ENCODE results near the gene OSM.

The OSM gene

DNA sequence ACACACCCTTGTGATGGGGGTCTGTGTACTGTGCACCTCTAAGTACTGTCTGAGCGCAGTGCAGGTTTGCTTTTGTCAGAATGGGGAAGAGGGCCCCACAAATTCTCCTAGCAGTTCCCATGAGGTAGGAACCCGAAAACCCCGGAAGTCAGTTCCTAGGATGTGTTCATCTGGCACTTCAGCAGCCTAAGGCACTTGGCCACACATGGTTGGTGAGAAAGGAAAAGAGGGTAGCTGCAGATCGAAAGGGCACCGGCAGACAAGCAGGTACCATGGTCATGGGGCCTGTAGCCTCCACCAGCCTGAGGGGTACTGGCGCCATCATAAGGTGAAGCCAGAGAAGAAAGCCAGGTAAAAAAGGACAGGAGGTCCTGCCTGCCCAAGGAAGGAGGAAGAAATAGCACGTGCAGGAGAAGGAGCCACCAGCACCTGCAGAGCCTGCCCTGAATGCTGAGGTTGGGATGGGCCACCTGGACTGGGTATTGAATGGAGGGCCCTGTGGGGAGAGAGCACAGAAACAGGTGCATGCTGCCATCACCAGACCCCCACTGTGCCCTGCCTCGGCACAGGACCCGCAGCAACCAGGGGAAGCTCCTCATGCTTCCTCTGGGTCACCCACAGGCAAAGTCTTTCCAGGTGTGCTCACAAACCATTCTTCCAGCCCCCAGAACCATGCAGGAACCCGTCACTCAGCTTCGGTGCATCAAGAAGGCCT, 30.8 kb upstream of the OSM start:
- DNase-seq: no peak

DNA sequence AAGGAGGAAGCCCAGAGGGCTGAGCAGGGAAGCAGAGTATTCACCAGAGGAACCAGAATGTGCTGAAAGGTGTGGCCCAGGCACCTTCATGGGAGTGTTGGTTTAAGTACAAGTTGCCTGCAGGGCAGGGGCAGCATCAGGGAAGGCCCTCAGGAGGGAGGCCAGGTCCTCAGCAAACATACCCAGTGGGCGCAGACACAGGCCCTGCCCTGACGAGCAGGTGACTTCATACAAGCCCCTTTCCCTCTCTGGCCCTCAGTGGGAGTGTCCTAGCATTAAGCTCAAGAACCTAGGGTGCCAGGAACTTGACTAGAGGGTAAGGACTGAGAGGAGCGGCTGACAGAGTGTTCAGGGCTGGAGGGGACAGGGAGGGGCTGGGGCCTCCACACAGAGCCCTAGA, 30.2 kb upstream of the OSM start:
- no peak for DNase-seq

DNA sequence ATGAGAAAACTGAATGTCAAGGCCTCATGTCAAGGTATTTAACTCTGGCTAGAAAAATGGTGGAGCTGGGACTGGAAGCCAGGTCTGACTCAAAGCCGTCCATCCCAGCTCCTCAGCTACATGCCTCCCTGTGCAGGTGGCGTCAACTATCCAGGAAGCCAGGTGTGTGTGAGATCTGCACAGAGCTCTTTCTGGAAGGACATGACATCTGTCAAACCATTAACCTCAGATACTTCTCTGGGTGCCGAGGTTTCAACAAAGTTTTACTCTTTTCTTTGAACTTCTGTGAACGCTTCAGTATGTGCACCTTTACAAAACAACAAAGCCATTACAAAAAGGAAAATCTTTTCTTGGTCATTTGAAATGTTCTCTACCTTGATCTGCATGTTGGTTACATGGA, 29.7 kb upstream of the OSM start:
- no peak for DNase-seq

DNA sequence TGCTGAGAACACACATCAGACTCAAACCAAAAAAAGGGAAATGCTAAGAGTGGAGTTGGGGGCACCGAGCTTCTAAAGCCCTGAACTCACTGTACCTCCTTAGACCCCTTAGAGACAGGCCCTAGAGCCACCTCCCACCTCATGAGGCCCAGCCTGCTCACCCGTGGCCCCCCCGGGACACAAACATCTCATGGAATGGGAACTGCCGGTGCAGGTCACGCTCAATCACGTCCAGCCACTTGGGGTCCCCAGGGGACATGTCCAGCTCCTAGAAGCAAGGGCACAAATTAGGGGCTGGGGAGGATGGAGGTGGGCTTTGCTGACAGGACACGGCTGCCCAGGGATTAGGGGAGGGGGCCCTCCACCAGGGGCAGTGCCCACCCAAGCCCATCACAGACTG, 28.9 kb upstream of the OSM start:
- DNase-seq: no peak

DNA sequence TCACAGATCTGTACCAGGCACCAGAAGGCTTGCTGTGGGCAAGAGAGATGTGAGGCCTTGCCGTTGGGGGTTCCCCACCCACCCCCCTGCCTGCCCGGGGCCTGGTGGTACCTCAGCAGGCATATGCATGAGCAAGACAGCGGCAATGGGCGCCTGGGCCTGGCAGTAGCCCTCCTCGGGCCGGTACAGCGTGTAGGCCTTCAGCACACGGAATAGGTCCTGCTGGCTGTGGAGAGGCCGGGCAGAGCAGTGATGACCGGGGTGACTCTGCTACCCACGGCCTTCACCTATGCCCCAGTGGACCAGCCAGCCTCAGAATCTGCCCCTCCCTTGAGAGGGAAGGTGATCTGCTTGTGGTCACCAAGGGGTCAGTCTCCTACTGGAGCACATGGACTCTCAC, 28.2 kb upstream of the OSM start:
- no peak for DNase-seq

DNA sequence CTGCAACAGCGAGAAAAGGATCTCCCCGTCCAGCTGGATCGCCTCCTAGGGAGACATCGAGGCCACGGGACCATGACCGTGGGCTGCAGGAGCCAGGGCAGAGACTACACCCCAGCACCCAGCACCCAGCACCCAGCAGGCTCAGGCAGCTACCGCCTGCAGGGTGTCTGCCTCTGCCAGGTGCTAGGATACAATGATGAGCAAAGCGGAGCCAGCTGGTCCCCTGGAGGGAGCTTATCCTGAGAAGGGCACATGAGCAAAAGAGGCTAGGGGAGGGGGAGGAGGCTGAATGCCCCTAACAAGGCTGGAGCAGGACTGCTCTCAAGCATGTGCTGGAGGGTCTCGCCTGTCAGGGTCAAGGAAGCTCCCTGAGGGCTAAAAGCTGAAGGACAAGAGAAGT, 27.4 kb upstream of the OSM start:
- peak; percentile 19 for DNase-seq

DNA sequence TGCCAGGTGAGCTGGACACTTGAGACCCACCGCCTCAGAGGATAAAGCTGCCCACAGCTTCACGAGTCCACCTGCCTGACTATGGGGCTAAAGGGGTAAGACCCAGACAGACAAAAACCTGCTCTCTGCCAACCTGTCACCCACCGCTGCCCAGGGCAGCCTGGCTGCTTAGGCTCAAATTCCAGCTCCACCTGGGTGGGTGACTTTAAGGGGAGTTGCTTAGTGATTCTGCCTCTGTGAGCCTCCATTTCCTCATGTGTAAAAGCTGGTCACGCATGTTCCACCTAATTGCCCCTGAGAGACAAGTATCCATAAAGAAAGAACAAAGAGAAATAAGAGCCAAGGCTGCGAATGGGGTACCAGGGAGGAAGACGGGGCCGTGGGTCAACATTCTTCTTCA, 26.4 kb upstream of the OSM start:
- no peak for DNase-seq

DNA sequence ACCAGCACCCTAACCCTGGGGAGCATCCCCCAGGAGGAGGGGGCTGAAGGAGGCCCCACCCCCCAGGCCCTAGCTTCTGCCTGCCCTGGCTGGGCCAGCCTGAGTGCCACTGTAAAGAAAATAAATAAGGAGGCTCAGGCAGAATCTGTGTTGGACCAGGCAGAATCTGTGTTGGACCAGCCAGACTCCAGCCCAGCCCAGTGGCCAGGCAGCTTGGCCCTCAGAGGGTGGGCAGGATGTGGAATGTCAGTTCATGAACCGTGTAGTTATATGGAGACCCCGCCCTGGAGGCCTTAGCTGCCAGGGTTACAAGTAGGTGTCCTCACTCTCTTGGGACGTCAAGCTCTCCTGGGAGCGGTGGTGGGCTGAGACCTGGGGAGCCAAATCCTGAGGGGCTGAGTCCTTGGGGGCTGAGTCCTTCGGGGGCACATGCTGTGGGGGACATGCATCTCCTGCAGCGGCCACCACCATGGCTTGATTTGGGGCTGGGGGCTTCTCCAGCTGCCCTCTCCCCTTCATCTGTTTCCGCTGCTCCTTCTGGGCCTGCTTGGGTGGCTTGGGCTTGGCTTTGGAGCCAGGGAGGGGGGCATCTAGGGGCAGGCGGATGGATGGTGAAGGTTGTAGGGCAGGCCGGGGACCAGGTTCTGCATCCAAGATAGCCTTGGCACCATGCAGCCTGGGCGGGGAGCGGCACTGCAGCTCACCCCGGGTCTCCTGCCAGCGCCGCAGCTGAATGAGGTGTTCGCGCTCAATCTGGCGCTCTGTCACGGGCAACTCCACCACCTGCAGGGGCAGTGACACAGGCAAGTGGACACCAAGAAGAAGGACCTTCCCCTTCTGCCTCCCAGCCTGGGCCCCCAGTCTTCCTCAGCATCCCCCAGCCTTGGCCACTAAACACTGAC, 25.7 kb upstream of the OSM start:
- DNase-seq: no peak

DNA sequence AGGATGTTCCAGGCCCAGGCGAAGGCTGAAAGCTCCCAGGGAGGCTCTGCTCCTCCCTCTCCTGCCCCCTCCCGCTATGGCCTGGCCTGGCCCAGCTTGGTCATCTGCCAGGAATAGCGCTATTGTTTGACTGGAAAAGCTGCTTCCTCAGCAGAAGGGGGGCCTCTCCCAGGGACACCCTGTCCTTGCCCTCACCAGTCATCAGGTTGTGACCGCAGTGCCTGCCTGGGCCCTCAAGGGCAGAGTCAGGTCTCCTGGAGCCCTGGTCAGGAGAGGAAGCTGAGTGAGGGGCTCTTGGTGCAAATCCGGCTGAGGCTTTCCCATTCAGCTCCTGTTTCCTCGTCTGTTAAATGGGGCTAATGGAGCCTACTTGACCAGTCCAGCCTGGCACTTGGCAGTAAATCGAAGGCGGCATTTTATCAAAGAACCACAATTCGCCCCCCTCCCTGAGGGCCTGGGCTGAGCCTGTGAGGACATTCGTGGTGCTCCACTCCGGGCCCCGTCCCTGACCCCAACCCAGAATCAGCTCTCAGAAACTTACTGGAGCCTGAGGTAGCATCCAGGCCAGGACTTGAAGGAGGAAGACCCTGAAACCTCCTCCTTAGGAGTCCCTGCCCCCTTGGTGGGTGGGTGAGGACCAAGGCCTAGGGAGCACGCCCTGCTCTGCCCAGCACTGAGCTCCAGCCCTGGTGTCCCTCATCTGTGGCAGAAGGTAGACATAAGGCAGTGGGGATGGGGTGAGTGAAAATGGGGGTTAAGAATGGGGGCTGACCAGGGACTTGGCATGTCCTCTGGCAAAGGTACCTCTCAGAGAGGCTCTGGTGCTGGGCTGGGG, 24.6 kb upstream of the OSM start:
- no peak for DNase-seq

DNA sequence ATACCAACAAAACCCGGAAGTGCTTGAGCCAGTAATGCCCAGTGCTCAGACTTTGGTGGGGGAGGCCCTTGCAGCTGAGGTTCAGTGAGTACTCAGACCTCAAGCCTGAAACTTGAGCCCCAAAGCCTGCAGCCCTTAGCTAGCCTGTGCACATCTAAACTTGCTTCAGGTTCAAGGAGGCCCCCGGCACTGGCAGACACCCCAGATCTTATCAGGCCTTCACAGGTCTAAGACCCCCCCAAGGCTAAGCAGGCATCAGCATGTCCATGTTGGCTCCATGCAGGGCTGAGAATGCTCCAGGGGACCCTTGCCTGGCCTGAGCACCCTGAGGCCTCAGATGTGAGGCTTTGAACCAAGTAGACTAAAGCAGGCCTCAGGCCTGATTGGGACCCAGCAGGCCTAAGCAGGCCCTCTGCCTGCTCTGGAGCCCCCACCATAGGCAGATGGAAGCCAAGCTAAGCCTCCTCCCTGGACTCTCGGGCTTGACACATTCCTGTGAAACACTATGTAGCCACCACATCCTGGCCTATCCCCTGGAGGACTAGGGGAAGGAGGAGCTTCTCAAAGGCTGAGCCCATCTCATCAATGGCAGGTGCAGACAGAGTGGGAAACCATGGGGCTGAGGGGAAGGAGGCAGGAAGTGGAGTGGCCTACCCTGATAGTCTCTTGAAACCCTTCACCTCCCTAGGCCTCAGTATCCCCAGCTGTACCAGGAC, 23.8 kb upstream of the OSM start:
- no peak for DNase-seq

DNA sequence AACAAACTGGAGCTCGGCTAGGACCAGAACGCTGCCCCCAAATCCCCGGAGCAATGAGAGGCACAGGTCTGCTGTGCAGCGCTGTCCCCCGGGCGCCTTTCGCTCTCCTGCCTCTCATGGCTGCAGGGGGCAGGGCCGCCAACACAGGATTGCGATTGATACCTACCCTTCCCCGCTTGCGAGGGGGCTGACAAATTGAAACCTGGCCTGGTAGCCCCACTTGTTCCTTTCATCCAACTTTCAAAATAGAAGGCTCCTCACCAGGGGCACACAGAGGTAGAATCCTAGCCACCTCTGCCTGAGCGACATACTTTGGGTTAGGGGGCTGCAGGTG, 23.3 kb upstream of the OSM start:
- no peak for DNase-seq

DNA sequence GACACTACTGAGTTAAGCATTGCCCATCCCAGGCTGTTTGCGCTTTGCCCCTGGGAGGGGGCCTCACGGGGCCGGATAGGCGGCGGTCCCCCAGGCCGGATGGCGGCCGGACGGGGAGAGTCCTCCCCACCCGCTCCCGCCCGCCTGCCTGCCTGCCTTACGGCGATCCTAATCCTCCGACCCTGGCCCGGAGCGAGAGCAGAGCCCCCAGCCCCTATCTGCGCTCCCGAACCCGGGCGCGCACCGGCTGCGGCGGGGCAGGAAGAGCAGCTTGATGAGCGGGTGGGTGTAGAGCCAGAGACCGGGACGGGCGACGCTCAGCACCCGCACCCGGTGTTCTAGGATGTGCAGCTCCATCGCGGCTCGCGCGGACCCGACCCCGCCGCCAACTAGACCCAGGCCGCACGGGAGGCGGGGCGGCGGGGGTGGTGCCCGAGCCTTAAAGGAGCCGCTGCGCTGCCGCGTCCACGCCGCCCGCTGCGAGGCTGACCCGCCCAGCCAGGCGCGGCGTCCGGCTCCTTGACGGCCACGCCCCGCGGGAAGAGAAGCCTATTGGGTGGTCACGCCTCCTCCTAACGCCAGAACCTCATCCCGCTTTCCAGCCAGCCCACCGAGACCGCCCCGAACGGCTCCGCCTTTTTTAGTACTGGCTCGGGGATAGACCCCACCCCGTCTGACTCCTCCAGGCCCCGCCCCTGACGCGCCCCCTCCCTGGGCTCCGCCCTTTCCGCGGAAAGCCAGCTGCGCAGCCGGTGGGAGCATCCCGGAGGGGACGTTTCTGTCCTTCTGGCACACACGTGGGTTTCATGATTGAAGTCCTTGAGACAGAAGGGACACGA, 22.7 kb upstream of the OSM start, which contains the start of gene CASTOR1:
CASTOR1 (minus strand) TSS at position 365 of the 839 bp plus-strand sequence; CDS start at position 357, 8 bp downstream.
- peak; percentile 83 for DNase-seq

DNA sequence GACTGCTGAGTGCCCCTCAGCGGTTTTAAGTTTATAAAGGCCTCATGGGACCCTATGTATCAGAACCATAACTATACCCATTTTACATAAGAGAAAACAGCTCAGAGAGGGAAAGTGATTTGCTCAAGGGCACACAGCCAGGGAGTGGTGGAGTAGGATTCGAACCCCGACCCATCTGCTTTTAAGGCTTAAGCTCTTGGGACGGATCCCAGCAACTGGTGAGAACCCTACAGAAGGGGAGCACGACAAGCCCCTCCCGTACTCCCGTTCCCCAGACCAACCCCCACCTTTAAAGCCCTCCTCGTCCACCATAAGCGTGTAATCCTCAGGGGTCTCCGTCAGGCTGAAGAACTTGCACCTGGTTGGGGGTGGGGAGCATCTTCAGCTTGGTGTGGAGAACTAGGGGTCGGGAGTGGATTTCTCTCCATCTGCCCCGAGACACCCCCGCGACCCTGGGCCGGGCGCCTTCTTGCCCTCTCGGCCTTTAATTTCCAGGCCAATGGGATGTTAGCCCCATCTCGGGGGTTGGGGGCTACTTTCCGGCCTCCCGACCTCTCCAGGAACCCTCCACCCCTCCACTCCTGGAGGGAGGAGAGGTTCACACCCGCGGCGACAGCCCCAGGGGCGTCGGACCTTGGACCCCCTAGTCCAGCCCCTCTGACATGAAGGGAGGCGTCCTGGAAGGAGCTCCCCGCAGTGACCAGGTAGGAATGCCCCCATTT, 21.9 kb upstream of the OSM start:
- no peak for DNase-seq

DNA sequence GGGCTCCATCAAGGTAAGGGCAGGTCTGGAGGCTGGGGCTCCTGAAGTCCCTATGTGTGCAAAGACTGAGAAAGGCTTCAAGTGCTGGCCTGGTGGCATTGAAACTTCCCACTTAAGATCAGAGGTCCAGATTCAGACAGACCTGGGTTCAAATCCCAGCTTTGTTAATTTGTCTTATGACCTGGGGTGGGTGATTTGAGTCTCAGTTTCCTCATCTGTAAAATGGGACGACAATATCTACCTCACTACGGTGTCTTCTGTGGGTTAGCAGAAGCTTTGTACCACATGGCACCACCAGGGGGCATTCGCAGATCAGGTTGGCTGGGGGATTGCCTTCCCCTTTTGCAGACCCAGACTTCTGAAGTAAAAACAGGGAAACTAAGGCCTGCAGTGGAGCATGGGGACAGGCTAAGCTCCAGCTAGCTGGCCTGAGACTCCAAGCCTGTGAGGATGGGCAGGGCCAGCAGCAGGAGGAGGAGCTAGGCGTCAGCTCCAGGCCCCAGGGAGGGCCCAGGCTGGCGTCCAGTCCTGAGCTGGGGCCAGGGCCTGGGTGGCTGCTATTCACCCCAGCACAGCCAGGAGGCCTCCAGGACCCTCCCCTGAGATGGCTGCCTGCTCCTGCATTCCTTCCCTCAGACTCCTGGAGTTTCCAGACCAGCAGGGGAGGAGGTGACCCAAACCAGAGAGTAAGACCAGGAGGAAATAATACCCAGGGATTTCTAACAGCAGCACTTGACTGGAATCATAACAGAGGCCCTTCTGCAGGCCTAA, 21.2 kb upstream of the OSM start:
- peak; percentile 8 for DNase-seq

DNA sequence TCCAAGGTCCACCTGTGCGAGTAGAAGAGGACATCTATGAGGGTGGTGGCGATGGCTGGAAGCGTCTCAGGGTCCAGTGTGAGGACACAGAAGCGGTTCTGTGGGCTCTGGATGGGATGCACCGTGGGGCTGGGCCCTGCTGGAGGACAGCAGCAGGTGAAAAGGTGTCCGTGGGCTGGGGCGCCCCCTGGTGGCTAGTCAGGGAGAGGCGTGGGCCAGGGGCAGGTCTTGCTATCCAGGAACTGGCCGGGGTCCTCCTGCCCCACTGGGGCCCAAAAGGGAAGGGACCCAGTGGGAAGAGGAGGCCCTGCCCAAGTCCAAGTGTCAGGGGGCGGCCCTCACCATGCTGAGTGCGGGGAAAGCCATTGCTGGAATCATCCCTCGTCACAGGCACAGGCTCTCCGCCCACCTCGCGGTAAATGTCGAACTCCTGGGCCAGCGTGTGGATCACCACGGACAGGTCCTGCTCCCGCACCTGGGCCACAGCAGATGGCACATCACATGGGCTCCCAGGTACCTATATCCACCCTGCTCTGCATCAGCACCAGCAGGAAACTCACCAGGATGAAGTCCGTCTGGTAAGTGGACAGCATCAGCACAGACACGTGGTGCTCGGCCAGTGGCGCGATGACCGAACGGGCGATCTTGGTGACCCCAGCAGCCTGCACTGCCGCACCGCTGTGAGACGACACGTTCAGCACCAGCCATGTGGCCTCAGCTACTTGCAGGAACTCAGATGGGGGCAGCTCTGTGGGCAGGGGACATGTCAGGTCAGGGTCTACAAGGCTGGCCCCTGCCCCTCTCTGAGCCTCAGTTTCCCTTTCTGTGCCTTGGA, 20.4 kb upstream of the OSM start:
- DNase-seq: no peak

DNA sequence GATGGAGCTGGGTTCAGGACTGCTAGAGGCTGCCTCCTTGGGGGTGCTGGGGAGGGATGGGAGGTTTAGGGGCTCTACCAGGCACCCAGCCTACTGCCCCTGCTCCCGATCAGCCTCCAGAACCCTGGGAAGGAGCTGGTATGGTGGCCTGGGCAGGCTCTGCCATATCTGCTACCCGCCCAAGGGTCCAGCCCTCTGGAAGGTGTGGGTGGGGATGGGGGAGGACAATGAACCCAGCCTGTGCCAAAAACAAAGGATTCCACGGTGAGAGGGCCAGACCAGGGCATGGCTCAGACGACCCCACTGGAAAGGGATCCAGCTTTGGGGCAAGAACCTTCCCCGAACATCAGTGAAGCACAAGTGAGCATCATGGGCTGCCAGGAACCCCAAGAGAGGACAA, 19.7 kb upstream of the OSM start:
- DNase-seq: no peak

DNA sequence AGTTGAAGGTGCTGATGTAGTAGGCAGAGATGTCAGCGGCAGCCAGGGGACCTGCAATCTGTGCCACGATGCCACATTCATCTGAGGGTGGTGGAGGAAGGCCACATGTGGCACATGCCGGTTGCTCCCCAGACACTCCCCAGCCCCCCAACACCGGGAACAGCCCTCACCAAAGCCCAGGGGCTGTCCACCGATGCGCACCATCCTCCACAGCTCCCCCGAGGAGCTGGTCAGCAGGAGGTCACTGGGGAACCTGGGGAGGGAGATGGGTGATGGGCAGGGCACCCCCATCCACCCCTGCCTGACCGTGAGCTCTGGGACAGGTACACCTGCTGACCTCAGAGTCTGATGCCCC, 19.2 kb upstream of the OSM start:
- DNase-seq: no peak

DNA sequence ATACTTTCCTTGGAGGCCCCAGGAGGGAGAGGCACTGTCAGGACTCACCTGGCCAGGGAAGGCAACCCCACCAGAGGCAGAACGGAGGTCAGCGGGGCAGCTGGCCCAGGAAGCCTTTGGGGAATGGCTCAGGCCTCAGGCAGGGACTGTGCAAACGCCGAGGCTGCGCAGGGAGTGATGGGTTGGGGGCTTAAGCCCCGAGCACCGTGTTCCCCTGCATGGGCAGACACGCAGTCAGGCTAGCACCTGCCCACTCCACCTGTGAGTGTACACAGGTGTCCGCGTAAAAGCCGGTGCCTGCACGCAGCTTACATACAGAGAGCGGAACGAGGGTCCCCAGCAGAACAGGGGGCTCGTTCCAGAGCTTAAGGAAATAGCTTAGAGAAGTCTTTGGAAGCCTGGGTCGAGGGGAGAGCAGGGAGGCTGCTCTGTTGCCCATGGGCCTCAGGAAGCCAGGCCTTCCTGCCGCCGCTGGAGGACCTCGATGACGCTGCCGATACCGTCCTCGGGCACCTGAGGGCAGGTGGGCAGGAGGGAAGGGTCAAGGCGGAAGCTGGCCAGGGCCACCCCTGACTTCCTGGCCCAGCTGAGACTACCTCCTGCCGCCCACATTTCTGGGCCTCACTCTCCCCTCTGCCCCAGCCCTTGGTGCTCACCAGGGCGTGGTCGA, 18.7 kb upstream of the OSM start:
- no peak for DNase-seq

DNA sequence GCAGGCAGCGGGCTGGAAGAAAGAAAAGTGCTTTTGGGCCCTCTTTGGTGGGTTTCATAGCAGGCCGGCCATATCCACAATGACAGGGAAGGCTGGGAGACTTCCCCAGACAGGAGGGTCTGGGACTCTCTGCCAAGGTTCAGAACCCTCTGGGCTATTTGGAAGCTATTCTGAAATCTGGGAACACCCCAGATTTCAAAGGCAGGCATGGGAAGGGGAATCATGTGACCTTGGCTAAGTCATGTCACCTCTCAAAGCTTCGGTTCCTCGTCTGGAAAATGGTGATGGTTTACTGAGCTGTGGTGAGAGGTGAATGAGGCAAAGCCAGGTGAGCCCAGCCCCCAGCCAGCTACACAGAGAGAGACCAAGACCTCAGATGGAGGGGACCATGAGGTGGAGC, 18.0 kb upstream of the OSM start:
- no peak for DNase-seq

Data from NCI-H524 treated with DMSO at 0.1 percent for 48 hours (cell line).